ENCODE results near the gene WDR64.

- TF ChIP-seq POLR2AphosphoS5 (IDR thresholded peaks at IDR 0.05) = no peak
- TF ChIP-seq CTCF (IDR thresholded peaks at IDR 0.05) = no peak
- TF ChIP-seq POLR2A (IDR thresholded peaks at IDR 0.05) = no peak
- no peak for TF ChIP-seq EP300 (IDR thresholded peaks at IDR 0.05)
Observed at GRCh38 chr1:241715956-241716355, 63.9 kb downstream of the WDR64 start.
